Heart right ventricle (tissue), 16 donors: Measurements from ENCODE around the gene DPP8. TPM values are rescaled to one million over a fixed set of nuclear protein-coding genes. Genes with fewer than 3 reads are reported as not detected.

Source experiments
- ATAC-seq, 8 donors: fragments of 200-7000 bp; cut with Tn5 transposase; one replicate each; pipeline ENCODE4 v1.9.1; 2020; ENCODE audit warnings: mild to moderate bottlenecking in 8 of 8, moderate library complexity in 8 of 8, moderate number of reproducible peaks in 1 of 8
- DNase-seq, 2 donors: peaks; one replicate each; pipeline ENCODE4 v3.0.0-alpha.2; 2020
- H3K27ac ChIP-seq, 10 donors: fragments of 200-600 bp; sonication (generic) in 2 of 10; one replicate each; pipeline versions ENCODE4 v1.5.0 to v1.8.0; 2020 to 2022; ENCODE audit warnings: mild to moderate bottlenecking in 3 of 10
- H3K27me3 ChIP-seq, 7 donors: fragments of 200-600 bp; one replicate each; pipeline ENCODE4 v1.8.0; 2021 to 2022; ENCODE audit warnings: mild to moderate bottlenecking in 2 of 7
- H3K36me3 ChIP-seq, 9 donors: fragments of 200-600 bp; sonication (generic) in 1 of 9; one replicate each; pipeline versions ENCODE4 v1.5.0 to v1.8.0; 2020 to 2022; ENCODE audit warnings: mild to moderate bottlenecking in 2 of 9
- H3K4me1 ChIP-seq, 9 donors: fragments of 200-600 bp; sonication (generic) in 1 of 9; one replicate each; pipeline versions ENCODE4 v1.5.0 to v1.8.0; 2020 to 2022; ENCODE audit warnings: mild to moderate bottlenecking in 4 of 9
- H3K4me3 ChIP-seq, 10 donors: fragments of 200-600 bp; sonication (generic) in 2 of 10; one replicate each; pipeline versions ENCODE4 v1.5.0 to v1.8.0; 2020 to 2022; ENCODE audit warnings: mild to moderate bottlenecking in 7 of 10, moderate library complexity in 2 of 10
- H3K9me3 ChIP-seq, 11 donors: fragments of 200-600 bp in 10 of 11; sonication (generic) in 2 of 11; one replicate each; pipeline versions ENCODE4 v1.5.0 to v1.8.0; 2013 to 2022; ENCODE audit warnings: mild to moderate bottlenecking in 2 of 11, control low read depth in 1 of 11, moderate library complexity in 1 of 11
- CTCF ChIP-seq, 9 donors: fragments of 200-600 bp; sonication (generic) in 2 of 9; IDR thresholded peaks; one replicate each; pipeline versions ENCODE4 v1.5.0 to v1.8.0; 2021 to 2022; ENCODE audit warnings: antibody characterized with exemption in 9 of 9, mild to moderate bottlenecking in 5 of 9, moderate library complexity in 1 of 9
- WGBS, 2 donors: extraction: QIAGEN DNeasy Blood & Tissue Kit; methylation state at CpG; one replicate each; pipeline ENCODE4 v1.1.7; 2013; ENCODE audit warnings: inconsistent platforms in 1 of 2; 5-methylcytosine and 5-hydroxymethylcytosine counted together
- intact Hi-C, 10 donors: fragments of 100-400 bp; cut with DNase I; formaldehyde crosslinking; loops; one replicate each; pipeline versions ENCODE4 v1.11.1 to v1.14.2; 2022
- polyA plus RNA-seq, 2 donors: library from polyadenylated mRNA; stranded (reverse); fragments of 200-250 nt; gene quantifications; one replicate each; pipeline ENCODE4 v1.2.3, GENCODE V29; 2013
- total RNA-seq, 10 donors: library from RNA; stranded (reverse); fragmentation: NEBNext Ultra II Directional in 3 of 10; extraction: Animal tissue kit (Norgen Biotek cat#: 25700) in 3 of 10; gene quantifications; one replicate each; pipeline versions ENCODE4 v1.2.1 to v1.2.4, GENCODE V29; 2021 to 2023
- donor health status: Arrhythmogenic right ventricular cardiomyopathy.
- donor health status: ischemic (EF 13 %, LVEDD 7.1; RV severe dilation, severe dysfunction).
- donor health status: healthy with polysubstance abuse.
- donor health status: DM: no; HTN: yes; CAD: no.
- donor health status: DM: no; HTN: no; CAD: no.
- donor health status: ischemic (EF 25% LVEDD 6.9; RV normal size, moderate dysfunction).
- donor health status: ischemic (EF 25% LVEDD 5.7; RV mildly dilated, moderate dysfunction).
- donor health status: healthy.
- donor health status: DM: yes; HTN: yes; CAD: no.
- donor health status: Ischemic cardiomyopathy.
- donor health status: ischemic (EF 35%, LVEDD 5.7; RV mildly dilated, moderate dysfunction).
- donor health status: nonischemic (EF 11% LVEDD 7.7; RV severe dilation, severe dysfunction).
- donor health status: DM: yes; HTN: yes; CAD: no.
- donor health status: PGD.
- donor health status: ischemic (EF 29% LVEDD 5.4; RV normal size, mild dysfunction).
- donor health status: nonischemic (EF 23%, LVEDD 6.1; RV moderate dilation, normal function).

The DPP8 gene
- total and polyA plus RNA-seq, 12 donors: 6.9 to 45.3 (median 38.7) TPM

- WGBS, 2 donors: 85 to 88% methylated on average over 7 of the region's 7 CpGs
- no peaks in the 10 kb centered on the region for H3K36me3 ChIP-seq
- DNase-seq: no peak
- no peaks in the 10 kb centered on the region for H3K9me3 ChIP-seq
- peaks cover 0 to 10% (median 7%) of the 10 kb centered on the region in 9 donors for H3K4me1 ChIP-seq
- ATAC-seq: no peak
- no peak overlapping the region for H3K4me3 ChIP-seq
- no peak for TF ChIP-seq CTCF (IDR thresholded peaks at IDR 0.05)
- H3K27ac ChIP-seq: no peak overlapping the region
- H3K27me3 ChIP-seq: peaks cover 0 to 42% (median 8%) of the 10 kb centered on the region in 7 donors
- intact Hi-C loops: no loop called here
Measured at GRCh38 chr15:65405791-65406423, 111.6 kb downstream of the DPP8 start.

GRCh38 chr15:65404186-65404872 is 113.2 kb downstream of the DPP8 start:
- WGBS, 2 donors: 79 to 88% methylated on average over 6 of the region's 6 CpGs
- DNase-seq: no peak
- peaks cover 0 to 16% (median 7%) of the 10 kb centered on the region in 9 donors for H3K4me1 ChIP-seq
- peaks cover 0 to 26% (median 6%) of the 10 kb centered on the region in 7 donors for H3K27me3 ChIP-seq
- no peak overlapping the region for H3K27ac ChIP-seq
- TF ChIP-seq CTCF (IDR thresholded peaks at IDR 0.05): no peak
- H3K36me3 ChIP-seq: no peaks in the 10 kb centered on the region
- no peak for ATAC-seq
- no peaks in the 10 kb centered on the region for H3K9me3 ChIP-seq
- no peak overlapping the region for H3K4me3 ChIP-seq
- intact Hi-C loops: loop anchor here in 3 of 10 donors (5.0 kb wide), 2 partner anchors 82 to 87 kb away; no protein-coding TSS in a partner anchor

- Histone ChIP-seq H3K9me3 (no peaks in the 10 kb centered on the region), H3K27ac (no peak overlapping the region), H3K36me3 (no peaks in the 10 kb centered on the region), H3K27me3 (peaks cover 0 to 30% (median 10%) of the 10 kb centered on the region in 7 donors), H3K4me1 (peaks cover 0 to 16% (median 3%) of the 10 kb centered on the region in 9 donors), H3K4me3 (no peak overlapping the region)
- no peak for TF ChIP-seq CTCF (IDR thresholded peaks at IDR 0.05)
- DNase-seq: no peak
- no peak for ATAC-seq
- intact Hi-C loops: loop anchor here in 3 of 10 donors (5.0 kb wide), 2 partner anchors 81 to 86 kb away; no protein-coding TSS in a partner anchor
- WGBS, 2 donors: 84 to 89% methylated on average over 4 of the region's 4 CpGs
Measured at GRCh38 chr15:65402961-65403360, 114.5 kb downstream of the DPP8 start.

- peak in 2 of 8 donors; percentile 6 to 35 for ATAC-seq
- H3K36me3 ChIP-seq: peaks cover 0 to 2% (median 0%) of the 10 kb centered on the region in 9 donors
- no peaks in the 10 kb centered on the region for H3K9me3 ChIP-seq
- intact Hi-C loops: loop anchor here in 3 of 10 donors (5.0 kb wide), 2 partner anchors 79 to 84 kb away; no protein-coding TSS in a partner anchor
- peak in 2 of 9 donors; percentile 1 to 4 for TF ChIP-seq CTCF (IDR thresholded peaks at IDR 0.05)
- 85 to 87% methylated on average over 8 of the region's 8 CpGs for WGBS, 2 donors
- no peak overlapping the region for H3K27ac ChIP-seq
- no peak overlapping the region for H3K4me3 ChIP-seq
- peaks cover 0 to 18% (median 3%) of the 10 kb centered on the region in 9 donors for H3K4me1 ChIP-seq
- DNase-seq: no peak
- peaks cover 0 to 42% (median 23%) of the 10 kb centered on the region in 7 donors for H3K27me3 ChIP-seq
Measured at GRCh38 chr15:65401611-65402240, 115.8 kb downstream of the DPP8 start.
